Liver (tissue), 9 donors: ENCODE measurements around the gene HOATZ. TPM values are rescaled to one million over a fixed set of nuclear protein-coding genes. Genes with fewer than 3 reads are reported as not detected.

Experiments
- DNase-seq: peaks from one replicate; pipeline ENCODE4 v3.0.0-alpha.2; 2017; ENCODE audit warnings: low spot score
- H3K27ac ChIP-seq, 2 donors: one replicate each; pipeline ENCODE4 v1.7.0; 2013; ENCODE audit warnings: inconsistent platforms in 2 of 2, low read length in 2 of 2, control low read depth in 1 of 2, low read depth in 1 of 2, mild to moderate bottlenecking in 1 of 2
- H3K27me3 ChIP-seq, 4 donors: one replicate each; pipeline versions ENCODE4 v1.6.1 to v1.7.0; 2013; ENCODE audit warnings: low read length in 3 of 4, inconsistent platforms in 1 of 4, mild to moderate bottlenecking in 1 of 4, moderate library complexity in 1 of 4; ENCODE audit not compliant: control insufficient read depth in 4 of 4, insufficient read depth in 4 of 4
- H3K36me3 ChIP-seq, 4 donors: one replicate each; pipeline versions ENCODE4 v1.6.1 to v1.7.0; 2013; ENCODE audit warnings: low read length in 3 of 4, mild to moderate bottlenecking in 3 of 4, low read depth in 1 of 4, moderate library complexity in 1 of 4; ENCODE audit not compliant: control insufficient read depth in 4 of 4, insufficient read depth in 3 of 4
- H3K4me1 ChIP-seq, 4 donors: one replicate each; pipeline versions ENCODE4 v1.6.1 to v1.7.0; 2013; ENCODE audit warnings: low read length in 3 of 4, mild to moderate bottlenecking in 3 of 4, moderate library complexity in 1 of 4; ENCODE audit not compliant: control insufficient read depth in 4 of 4, insufficient read depth in 4 of 4
- H3K4me3 ChIP-seq, 3 donors: one replicate each; pipeline versions ENCODE4 v1.6.1 to v1.7.0; 2013; ENCODE audit warnings: low read length in 3 of 3, control low read depth in 1 of 3, low read depth in 1 of 3, mild to moderate bottlenecking in 1 of 3
- H3K9ac ChIP-seq, 2 donors: one replicate each; pipeline ENCODE4 v1.7.0; 2013; ENCODE audit warnings: low read length in 2 of 2, mild to moderate bottlenecking in 2 of 2, moderate library complexity in 2 of 2, control low read depth in 1 of 2, low read depth in 1 of 2
- H3K9me3 ChIP-seq, 4 donors: one replicate each; pipeline versions ENCODE4 v1.6.1 to v1.7.0; 2013; ENCODE audit warnings: low read length in 3 of 4; ENCODE audit not compliant: control insufficient read depth in 4 of 4
- FOXA1 ChIP-seq: IDR thresholded peaks from 2 replicates; pipeline ENCODE4 v1.6.1; 2016; ENCODE audit warnings: antibody characterized with exemption
- FOXA2 ChIP-seq: IDR thresholded peaks from 2 replicates; pipeline ENCODE4 v1.6.1; 2016; ENCODE audit warnings: antibody characterized with exemption
- GABPA ChIP-seq, 2 donors: IDR thresholded peaks in 1 of 2; conservative IDR thresholded peaks in 1 of 2; 2 replicates each; pipeline ENCODE4 v1.6.1; 2016; ENCODE audit warnings: antibody characterized with exemption in 2 of 2, mild to moderate bottlenecking in 1 of 2, moderate library complexity in 1 of 2
- HNF4A ChIP-seq, 2 donors: conservative IDR thresholded peaks; 2 replicates each; pipeline ENCODE4 v1.6.1; 2016; ENCODE audit warnings: antibody characterized with exemption in 2 of 2, mild to moderate bottlenecking in 2 of 2
- HNF4G ChIP-seq: IDR thresholded peaks from 2 replicates; pipeline ENCODE4 v1.6.1; 2016; ENCODE audit warnings: antibody characterized with exemption
- JUND ChIP-seq, 2 donors: IDR thresholded peaks; 2 replicates each; pipeline ENCODE4 v1.6.1; 2016; ENCODE audit warnings: antibody characterized with exemption in 2 of 2
- NR2F2 ChIP-seq: IDR thresholded peaks from 2 replicates; pipeline ENCODE4 v1.6.1; 2016; ENCODE audit warnings: antibody characterized with exemption
- RAD21 ChIP-seq, 2 donors: IDR thresholded peaks; 2 replicates each; pipeline ENCODE4 v1.6.1; 2016; ENCODE audit warnings: antibody characterized with exemption in 2 of 2, mild to moderate bottlenecking in 2 of 2
- REST ChIP-seq: IDR thresholded peaks from 2 replicates; pipeline ENCODE4 v1.6.1; 2016; ENCODE audit warnings: antibody characterized with exemption, mild to moderate bottlenecking
- RXRA ChIP-seq, 2 donors: IDR thresholded peaks; 2 replicates each; pipeline ENCODE4 v1.6.1; 2017 to 2018; ENCODE audit warnings: antibody characterized with exemption in 2 of 2, mild to moderate bottlenecking in 1 of 2
- SP1 ChIP-seq: IDR thresholded peaks from 2 replicates; pipeline ENCODE4 v1.6.1; 2018; ENCODE audit warnings: antibody characterized with exemption, mild to moderate bottlenecking
- TAF1 ChIP-seq: conservative IDR thresholded peaks from 2 replicates; pipeline ENCODE4 v1.6.1; 2016; ENCODE audit warnings: antibody characterized with exemption, mild to moderate bottlenecking
- YY1 ChIP-seq: IDR thresholded peaks from 2 replicates; pipeline ENCODE4 v1.6.1; 2016; ENCODE audit warnings: antibody characterized with exemption, mild to moderate bottlenecking
- WGBS: extraction: QIAGEN DNeasy Blood & Tissue Kit; methylation state at CpG from one replicate; pipeline ENCODE4 v1.1.7; 2013; 5-methylcytosine and 5-hydroxymethylcytosine counted together
- polyA plus RNA-seq, 2 donors: library from polyadenylated mRNA; stranded (reverse) in 1 of 2; unstranded in 1 of 2; fragments of 200-250 nt in 1 of 2; fragments of >200 nt in 1 of 2; fragmentation: Nextera tagmentation in 1 of 2; extraction: Ambion mirVana in 1 of 2; gene quantifications; one replicate each; pipeline versions ENCODE4 v1.2.1 to v1.2.3, GENCODE V29; 2013 to 2015
- total RNA-seq, 2 donors: library from RNA; depleted of rRNA; stranded (reverse); fragments of >200 nt; gene quantifications; one replicate each; pipeline ENCODE4 v1.2.3, GENCODE V29; 2014
- TF ChIP-seq, protein P1 (sequence below): IDR thresholded peaks from 2 replicates; pipeline ENCODE4 v1.6.1; 2016; ENCODE audit warnings: antibody characterized with exemption
- TF ChIP-seq, protein P2 (sequence below): IDR thresholded peaks from 2 replicates; pipeline ENCODE4 v1.6.1; 2016; ENCODE audit warnings: antibody characterized with exemption
- TF ChIP-seq, protein P3 (sequence below): fragments of 150-350 bp; IDR thresholded peaks from 2 replicates; pipeline ENCODE4 v1.5.1; 2017; ENCODE audit warnings: improper control_type of control experiment, low read depth, low read length; ENCODE audit not compliant: missing input control
- donor health status: healthy.
- donor health status: healthy.
- donor health status: healthy.
- donor health status: healthy.
- donor health status: healthy.

The HOATZ gene
- total and polyA plus RNA-seq, 4 donors = not detected

GRCh38 chr11:111539426-111540113 is 25.0 kb downstream of the HOATZ start:
- no peak for DNase-seq
- no peaks in the 10 kb centered on the region for H3K36me3 ChIP-seq
- H3K4me3 ChIP-seq = no peak overlapping the region
- H3K9ac ChIP-seq = no peak overlapping the region
- peaks cover 0 to 4% (median 1%) of the 10 kb centered on the region in 4 donors for H3K27me3 ChIP-seq
- H3K9me3 ChIP-seq = no peaks in the 10 kb centered on the region
- no peak for TF ChIP-seq HNF4G
- TF ChIP-seq JUND (IDR thresholded peaks at IDR 0.05) = no peak
- TF ChIP-seq, protein P1, sequence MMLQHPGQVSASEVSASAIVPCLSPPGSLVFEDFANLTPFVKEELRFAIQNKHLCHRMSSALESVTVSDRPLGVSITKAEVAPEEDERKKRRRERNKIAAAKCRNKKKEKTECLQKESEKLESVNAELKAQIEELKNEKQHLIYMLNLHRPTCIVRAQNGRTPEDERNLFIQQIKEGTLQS = no peak
- no peak for TF ChIP-seq RXRA (IDR thresholded peaks at IDR 0.05)
- WGBS = 88% methylated on average over 9 of the region's 9 CpGs
- H3K4me1 ChIP-seq = peaks cover 0 to 22% (median 11%) of the 10 kb centered on the region in 4 donors
- H3K27ac ChIP-seq = no peak overlapping the region

GRCh38 chr11:111540114-111540936 is 25.7 kb downstream of the HOATZ start, which contains the start of gene LAYN:
LAYN (plus strand) TSS chr11:111540720; CDS start chr11:111540844, 124 bp downstream.
- Histone ChIP-seq H3K9me3 (no peaks in the 10 kb centered on the region), H3K36me3 (no peaks in the 10 kb centered on the region), H3K27ac (no peak within 1 kb of the TSS), H3K27me3 (peaks cover 0 to 4% (median 1%) of the 10 kb centered on the region in 4 donors), H3K4me3 (peak within 1 kb of the TSS in 2 of 3 donors; percentile 25 to 51), H3K4me1 (peaks cover 0 to 22% (median 11%) of the 10 kb centered on the region in 4 donors), H3K9ac (no peak within 1 kb of the TSS)
- DNase-seq = no peak
- TF ChIP-seq, protein P1 = no peak
- TF ChIP-seq, protein P2, sequence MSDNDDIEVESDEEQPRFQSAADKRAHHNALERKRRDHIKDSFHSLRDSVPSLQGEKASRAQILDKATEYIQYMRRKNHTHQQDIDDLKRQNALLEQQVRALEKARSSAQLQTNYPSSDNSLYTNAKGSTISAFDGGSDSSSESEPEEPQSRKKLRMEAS = no peak
- TF ChIP-seq RAD21 (IDR thresholded peaks at IDR 0.05) (no peak), NR2F2 (no peak), SP1 (no peak)
- TF ChIP-seq, protein P3, sequence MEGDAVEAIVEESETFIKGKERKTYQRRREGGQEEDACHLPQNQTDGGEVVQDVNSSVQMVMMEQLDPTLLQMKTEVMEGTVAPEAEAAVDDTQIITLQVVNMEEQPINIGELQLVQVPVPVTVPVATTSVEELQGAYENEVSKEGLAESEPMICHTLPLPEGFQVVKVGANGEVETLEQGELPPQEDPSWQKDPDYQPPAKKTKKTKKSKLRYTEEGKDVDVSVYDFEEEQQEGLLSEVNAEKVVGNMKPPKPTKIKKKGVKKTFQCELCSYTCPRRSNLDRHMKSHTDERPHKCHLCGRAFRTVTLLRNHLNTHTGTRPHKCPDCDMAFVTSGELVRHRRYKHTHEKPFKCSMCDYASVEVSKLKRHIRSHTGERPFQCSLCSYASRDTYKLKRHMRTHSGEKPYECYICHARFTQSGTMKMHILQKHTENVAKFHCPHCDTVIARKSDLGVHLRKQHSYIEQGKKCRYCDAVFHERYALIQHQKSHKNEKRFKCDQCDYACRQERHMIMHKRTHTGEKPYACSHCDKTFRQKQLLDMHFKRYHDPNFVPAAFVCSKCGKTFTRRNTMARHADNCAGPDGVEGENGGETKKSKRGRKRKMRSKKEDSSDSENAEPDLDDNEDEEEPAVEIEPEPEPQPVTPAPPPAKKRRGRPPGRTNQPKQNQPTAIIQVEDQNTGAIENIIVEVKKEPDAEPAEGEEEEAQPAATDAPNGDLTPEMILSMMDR = no peak
- WGBS = 11% methylated on average over 70 of the region's 70 CpGs

GRCh38 chr11:111540937-111541253 is 26.3 kb downstream of the HOATZ start:
- H3K27ac ChIP-seq = no peak overlapping the region
- no peaks in the 10 kb centered on the region for H3K9me3 ChIP-seq
- peaks cover 0 to 4% (median 1%) of the 10 kb centered on the region in 4 donors for H3K27me3 ChIP-seq
- H3K9ac ChIP-seq = no peak overlapping the region
- no peak for DNase-seq
- peak overlapping the region in 1 of 3 donors; percentile 51 for H3K4me3 ChIP-seq
- no peaks in the 10 kb centered on the region for H3K36me3 ChIP-seq
- H3K4me1 ChIP-seq = peaks cover 0 to 22% (median 11%) of the 10 kb centered on the region in 4 donors
- WGBS = 8% methylated on average over 22 of the region's 22 CpGs
- TF ChIP-seq SP1 (no peak), GABPA (IDR thresholded peaks at IDR 0.05 in 1 of 2, conservative IDR thresholded peaks at IDR 0.05 in 1 of 2) (no peak), RXRA (IDR thresholded peaks at IDR 0.05) (no peak), YY1 (no peak), FOXA1 (no peak), HNF4A (conservative IDR thresholded peaks at IDR 0.05) (no peak), FOXA2 (no peak), REST (no peak), JUND (IDR thresholded peaks at IDR 0.05) (no peak), TAF1 (no peak), RAD21 (IDR thresholded peaks at IDR 0.05) (no peak)
- TF ChIP-seq, protein P1 = no peak
- TF ChIP-seq, protein P3 = no peak
